A549 (cell line): ENCODE measurements around the gene HDAC3. TPM values are rescaled to one million over a fixed set of nuclear protein-coding genes. Genes with fewer than 3 reads are reported as not detected.

Experiments used
- ATAC-seq, 2 experiments: fragments of 200-7000 bp in 1 of 2; fragments of >200 bp in 1 of 2; cut with Nextera tagmentation in 1 of 2; cut with Tn5 transposase in 1 of 2; 3 replicates each; pipeline versions ENCODE4 v1.8.0 to v1.9.1; 2018 to 2020; ENCODE audit warnings: mild to moderate bottlenecking in 1 of 2, moderate library complexity in 1 of 2
- CTCF ChIA-PET: fragments of 300-600 bp; sonication (Branson Sonifier 250); formaldehyde crosslinking; extraction: SDS; loops from one replicate; lab custom pipeline; 2021; ENCODE audit warnings: antibody characterized with exemption, inconsistent platforms; lab: Yijun Ruan, JAX
- POLR2A ChIA-PET: fragments of 350-600 bp; formaldehyde crosslinking; extraction: SDS; loops from one replicate; lab custom pipeline; 2021; ENCODE audit warnings: antibody characterized with exemption, inconsistent platforms; lab: Yijun Ruan, JAX
- DNase-seq, 2 experiments: peaks; one replicate each; pipeline versions ENCODE4 v3.0.0 to v3.0.0-alpha.2; 2011 to 2016; ENCODE audit warnings: low read depth in 1 of 2, low spot score in 1 of 2
- FAIRE-seq: peaks from 2 replicates; lab custom pipeline; 2011; peaks lifted over from hg19 to GRCh38; lab: Jason Lieb, UNC
- H3K27ac ChIP-seq, 2 experiments: fragments of >200 bp; sonication (Bioruptor Twin); formaldehyde crosslinking; 3 replicates each; pipeline ENCODE4 v1.5.1; 2016 to 2017
- H3K4me1 ChIP-seq: fragments of >200 bp; sonication (Bioruptor Twin); formaldehyde crosslinking; 3 replicates; pipeline ENCODE4 v1.6.1; 2016
- H3K4me2 ChIP-seq: fragments of >200 bp; sonication (Bioruptor Twin); formaldehyde crosslinking; 3 replicates; pipeline ENCODE4 v1.6.1; 2016
- H3K4me3 ChIP-seq: fragments of >200 bp; sonication (Bioruptor Twin); formaldehyde crosslinking; 3 replicates; pipeline ENCODE4 v1.5.1; 2016
- H3K9me3 ChIP-seq: fragments of >200 bp; sonication (Bioruptor Twin); formaldehyde crosslinking; 3 replicates; pipeline ENCODE4 v1.6.1; 2016
- CBX8 ChIP-seq: fragments of 200-600 bp; sonication (generic); IDR thresholded peaks from 2 replicates; pipeline ENCODE4 v1.6.1; 2016
- CHD4 ChIP-seq: fragments of 200-600 bp; sonication (generic); IDR thresholded peaks from 2 replicates; pipeline ENCODE4 v1.6.1; 2016; ENCODE audit warnings: antibody characterized with exemption, mild to moderate bottlenecking, borderline replicate concordance
- EHMT2 ChIP-seq: fragments of 200-600 bp; sonication (generic); IDR thresholded peaks from 2 replicates; pipeline ENCODE4 v1.6.1; 2016; ENCODE audit warnings: antibody characterized with exemption, low read depth, mild to moderate bottlenecking, moderate library complexity
- FOSL2 ChIP-seq, 2 experiments: fragments of 450-650 bp in 1 of 2; fragments of >200 bp in 1 of 2; sonication (Bioruptor Twin) in 1 of 2; formaldehyde crosslinking; IDR thresholded peaks; 2 replicates each; pipeline versions ENCODE4 v1.5.0 to v1.6.1; 2016 to 2020; ENCODE audit warnings: mild to moderate bottlenecking in 1 of 2, moderate library complexity in 1 of 2
- FOXS1 ChIP-seq: fragments of 250-450 bp; sonication (Bioruptor Pico); IDR thresholded peaks from 2 replicates; pipeline ENCODE4 v1.5.0; 2020; ENCODE audit warnings: mild to moderate bottlenecking, moderate library complexity
- HOXB5 ChIP-seq: fragments of 250-450 bp; sonication (Bioruptor Pico); IDR thresholded peaks from 2 replicates; pipeline ENCODE4 v1.5.0; 2020; ENCODE audit warnings: mild to moderate bottlenecking, moderate library complexity
- PHF8 ChIP-seq: fragments of 200-600 bp; sonication (generic); IDR thresholded peaks from 2 replicates; pipeline ENCODE4 v1.6.1; 2016; ENCODE audit warnings: low read depth, mild to moderate bottlenecking, antibody characterized with exemption, moderate library complexity, borderline replicate concordance
- RAD21 ChIP-seq, 2 experiments: fragments of >200 bp in 1 of 2; sonication (Bioruptor Twin) in 1 of 2; formaldehyde crosslinking in 1 of 2; IDR thresholded peaks in 1 of 2; conservative IDR thresholded peaks in 1 of 2; 2 replicates in 1 of 2; 3 replicates in 1 of 2; pipeline ENCODE4 v1.6.1; 2012 to 2018; ENCODE audit warnings: inconsistent platforms in 1 of 2
- RNF2 ChIP-seq: fragments of 200-600 bp; sonication (generic); IDR thresholded peaks from 2 replicates; pipeline ENCODE4 v1.6.1; 2016; ENCODE audit warnings: low read depth, mild to moderate bottlenecking, antibody characterized with exemption, moderate library complexity, borderline replicate concordance
- TP53 ChIP-seq: fragments of 250-450 bp; sonication (Bioruptor Pico); IDR thresholded peaks from 2 replicates; pipeline ENCODE4 v1.5.0; 2021; ENCODE audit warnings: mild to moderate bottlenecking, moderate library complexity
- ZNF302 ChIP-seq: fragments of 250-450 bp; sonication (Bioruptor Pico); IDR thresholded peaks from 2 replicates; pipeline ENCODE4 v1.9.0; 2021; ENCODE audit warnings: inconsistent platforms, mild to moderate bottlenecking, moderate library complexity
- WGBS: methylation state at CpG from one replicate; pipeline ENCODE4 v1.1.6; 2017; ENCODE audit errors: missing lambda C conversion rate; 5-methylcytosine and 5-hydroxymethylcytosine counted together
- polyA plus RNA-seq, 4 experiments: library from polyadenylated mRNA; depleted of rRNA in 3 of 4; stranded (reverse); fragments of >200 nt; fragmentation: RNase III in 1 of 4; extraction: RNeasy Plus Mini Kit Qiagen cat#74134 plus additional on column Dnase treatment in 1 of 4; gene quantifications; 2 replicates in 3 of 4; 3 replicates in 1 of 4; pipeline ENCODE4 v1.2.3, GENCODE V29; 2011 to 2017
- TF ChIP-seq, protein P1 (sequence below): fragments of >200 bp; sonication (Bioruptor Twin); formaldehyde crosslinking; IDR thresholded peaks from 3 replicates; pipeline ENCODE4 v1.5.1; 2016
- TF ChIP-seq, protein P2 (sequence below): fragments of 450-650 bp; IDR thresholded peaks from 2 replicates; pipeline ENCODE4 v1.6.1; 2014; ENCODE audit warnings: antibody characterized with exemption
- TF ChIP-seq, protein P3 (sequence below): fragments of >200 bp; sonication (Bioruptor Twin); formaldehyde crosslinking; IDR thresholded peaks from 3 replicates; pipeline ENCODE4 v1.6.1; 2016
- TF ChIP-seq, protein P4 (sequence below): fragments of >200 bp; sonication (Bioruptor Twin); formaldehyde crosslinking; IDR thresholded peaks from 2 replicates; pipeline ENCODE4 v1.6.1; 2016

HDAC3 gene
- polyA plus RNA-seq, 2 of the 4 experiments (the other 2 are of a cell fraction) = 51.1 to 67.3 TPM

DNA sequence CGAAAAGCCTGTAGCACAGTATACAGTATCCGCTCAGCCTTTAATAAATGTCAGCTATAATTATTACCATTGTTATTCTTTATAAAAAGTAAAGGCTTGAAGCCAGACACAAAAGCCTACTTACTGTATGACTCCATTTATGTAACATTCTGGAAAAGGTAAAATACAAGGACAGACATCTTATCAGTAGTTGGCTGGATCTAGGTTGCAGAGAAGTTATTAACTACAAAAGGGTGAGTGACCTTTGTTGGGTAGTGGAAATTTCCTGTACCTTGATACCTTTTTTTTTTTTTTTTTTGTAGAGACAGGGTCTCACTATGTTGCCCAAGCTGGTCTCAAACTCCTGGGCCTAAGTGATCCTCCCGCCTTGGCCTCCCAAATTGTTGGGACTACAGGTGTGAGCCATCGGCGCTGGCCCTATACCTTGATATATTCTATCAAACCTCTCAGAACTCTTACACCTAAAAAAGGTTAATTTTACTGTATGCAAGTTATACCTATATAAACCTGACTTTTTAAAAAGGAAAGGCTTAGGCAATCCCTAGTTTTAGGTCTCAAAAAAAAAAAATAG, 6.0 kb downstream of the HDAC3 start:
- no peak overlapping the region for H3K4me2 ChIP-seq
- ChIA-PET CTCF (interaction anchor here (1.3 to 20.4 kb wide), 6 partner anchors 11 to 66 kb away, joined by 3 to 303 read pairs (median 12); partner anchors contain the start of gene DIAPH1), POLR2A (no interaction called here)
- FAIRE-seq (no peak), DNase-seq (no peak), ATAC-seq (no peak)
- no peak overlapping the region for H3K27ac ChIP-seq
- TF ChIP-seq RNF2 (no peak), TP53 (CRISPR knock-in tag) (no peak), PHF8 (no peak), FOXS1 (CRISPR knock-in tag) (no peak), FOSL2 (IDR thresholded peaks at IDR 0.05) (no peak), FOSL2 (CRISPR knock-in tag; IDR thresholded peaks at IDR 0.05) (no peak), CBX8 (no peak)
- TF ChIP-seq, protein P1, sequence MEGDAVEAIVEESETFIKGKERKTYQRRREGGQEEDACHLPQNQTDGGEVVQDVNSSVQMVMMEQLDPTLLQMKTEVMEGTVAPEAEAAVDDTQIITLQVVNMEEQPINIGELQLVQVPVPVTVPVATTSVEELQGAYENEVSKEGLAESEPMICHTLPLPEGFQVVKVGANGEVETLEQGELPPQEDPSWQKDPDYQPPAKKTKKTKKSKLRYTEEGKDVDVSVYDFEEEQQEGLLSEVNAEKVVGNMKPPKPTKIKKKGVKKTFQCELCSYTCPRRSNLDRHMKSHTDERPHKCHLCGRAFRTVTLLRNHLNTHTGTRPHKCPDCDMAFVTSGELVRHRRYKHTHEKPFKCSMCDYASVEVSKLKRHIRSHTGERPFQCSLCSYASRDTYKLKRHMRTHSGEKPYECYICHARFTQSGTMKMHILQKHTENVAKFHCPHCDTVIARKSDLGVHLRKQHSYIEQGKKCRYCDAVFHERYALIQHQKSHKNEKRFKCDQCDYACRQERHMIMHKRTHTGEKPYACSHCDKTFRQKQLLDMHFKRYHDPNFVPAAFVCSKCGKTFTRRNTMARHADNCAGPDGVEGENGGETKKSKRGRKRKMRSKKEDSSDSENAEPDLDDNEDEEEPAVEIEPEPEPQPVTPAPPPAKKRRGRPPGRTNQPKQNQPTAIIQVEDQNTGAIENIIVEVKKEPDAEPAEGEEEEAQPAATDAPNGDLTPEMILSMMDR = no peak
- WGBS = 95% methylated on average over 5 of the region's 5 CpGs
- peaks cover 10% of the 10 kb centered on the region for H3K4me1 ChIP-seq
- H3K9me3 ChIP-seq = no peaks in the 10 kb centered on the region
- H3K4me3 ChIP-seq = no peak overlapping the region

DNA sequence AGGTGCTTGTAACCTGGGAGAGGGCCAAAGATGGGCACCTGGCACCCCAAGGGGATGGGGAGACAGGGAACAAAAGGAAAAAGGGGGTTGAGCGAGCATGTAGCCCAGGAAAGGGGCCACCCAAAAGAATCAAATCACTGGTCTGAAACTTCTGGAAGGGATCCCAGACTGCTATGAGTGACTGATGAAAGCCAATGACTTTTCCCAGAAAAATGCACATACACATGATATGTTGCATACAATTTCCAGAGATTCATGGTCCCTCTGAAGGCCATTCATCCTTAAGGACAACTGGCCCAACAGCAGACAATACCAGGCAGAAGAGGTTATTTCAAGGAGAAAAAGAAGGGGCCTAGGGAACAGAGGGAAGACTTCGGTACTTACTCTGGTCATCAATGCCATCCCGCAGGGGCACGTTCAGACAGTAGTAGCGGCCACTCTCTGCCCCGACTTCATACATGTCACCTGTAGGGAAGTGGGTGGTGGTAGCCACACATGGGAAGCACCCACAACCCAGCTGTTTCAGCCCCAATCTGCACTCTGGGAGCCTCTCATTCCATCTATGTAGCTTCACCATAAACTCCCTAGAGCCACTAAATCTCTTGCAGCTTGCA, 8.4 kb downstream of the HDAC3 start:
- Histone ChIP-seq H3K27ac (no peak overlapping the region), H3K4me1 (no peaks in the 10 kb centered on the region), H3K4me2 (no peak overlapping the region), H3K9me3 (no peaks in the 10 kb centered on the region), H3K4me3 (no peak overlapping the region)
- ChIA-PET CTCF (interaction anchor here (1.4 to 20.4 kb wide), 5 partner anchors 8 to 36 kb away, joined by 3 to 303 read pairs (median 6); partner anchors contain the start of gene DIAPH1), POLR2A (no interaction called here)
- DNase-seq (no peak), FAIRE-seq (no peak), ATAC-seq (no peak)
- TF ChIP-seq HOXB5 (CRISPR knock-in tag) (no peak), RAD21 (conservative IDR thresholded peaks at IDR 0.05 in 1 of 2, IDR thresholded peaks at IDR 0.05 in 1 of 2) (no peak), CHD4 (no peak), ZNF302 (CRISPR knock-in tag) (no peak)
- TF ChIP-seq, protein P2, sequence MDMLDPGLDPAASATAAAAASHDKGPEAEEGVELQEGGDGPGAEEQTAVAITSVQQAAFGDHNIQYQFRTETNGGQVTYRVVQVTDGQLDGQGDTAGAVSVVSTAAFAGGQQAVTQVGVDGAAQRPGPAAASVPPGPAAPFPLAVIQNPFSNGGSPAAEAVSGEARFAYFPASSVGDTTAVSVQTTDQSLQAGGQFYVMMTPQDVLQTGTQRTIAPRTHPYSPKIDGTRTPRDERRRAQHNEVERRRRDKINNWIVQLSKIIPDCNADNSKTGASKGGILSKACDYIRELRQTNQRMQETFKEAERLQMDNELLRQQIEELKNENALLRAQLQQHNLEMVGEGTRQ = no peak
- TF ChIP-seq, protein P3, sequence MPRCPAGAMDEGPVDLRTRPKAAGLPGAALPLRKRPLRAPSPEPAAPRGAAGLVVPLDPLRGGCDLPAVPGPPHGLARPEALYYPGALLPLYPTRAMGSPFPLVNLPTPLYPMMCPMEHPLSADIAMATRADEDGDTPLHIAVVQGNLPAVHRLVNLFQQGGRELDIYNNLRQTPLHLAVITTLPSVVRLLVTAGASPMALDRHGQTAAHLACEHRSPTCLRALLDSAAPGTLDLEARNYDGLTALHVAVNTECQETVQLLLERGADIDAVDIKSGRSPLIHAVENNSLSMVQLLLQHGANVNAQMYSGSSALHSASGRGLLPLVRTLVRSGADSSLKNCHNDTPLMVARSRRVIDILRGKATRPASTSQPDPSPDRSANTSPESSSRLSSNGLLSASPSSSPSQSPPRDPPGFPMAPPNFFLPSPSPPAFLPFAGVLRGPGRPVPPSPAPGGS = no peak
- TF ChIP-seq, all 56 proteins: peak for 0
- WGBS = 93% methylated on average over 6 of the region's 6 CpGs

DNA sequence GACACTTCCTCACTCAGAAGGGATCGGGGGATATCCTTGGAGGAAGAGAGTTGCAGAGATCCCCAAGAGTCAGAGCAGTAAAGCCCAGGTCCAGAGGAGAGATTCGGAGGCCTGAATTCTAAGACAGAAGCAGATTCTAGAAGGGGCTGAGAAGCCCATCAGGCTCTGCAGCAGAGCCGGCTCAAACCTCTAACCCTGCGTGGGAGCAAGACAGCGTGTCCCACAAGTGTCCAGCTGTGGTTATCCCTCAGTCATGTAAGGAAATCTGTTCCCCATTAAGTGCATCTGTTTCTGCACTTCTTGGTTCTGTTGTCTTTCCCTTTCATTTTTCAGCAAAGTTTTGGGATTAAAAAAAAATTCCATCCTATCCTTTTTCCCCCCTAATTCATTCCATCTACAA, 13.0 kb downstream of the HDAC3 start:
- no peak for ATAC-seq
- TF ChIP-seq EHMT2 = no peak
- TF ChIP-seq, protein P4, sequence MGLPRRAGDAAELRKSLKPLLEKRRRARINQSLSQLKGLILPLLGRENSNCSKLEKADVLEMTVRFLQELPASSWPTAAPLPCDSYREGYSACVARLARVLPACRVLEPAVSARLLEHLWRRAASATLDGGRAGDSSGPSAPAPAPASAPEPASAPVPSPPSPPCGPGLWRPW = no peak
- Histone ChIP-seq H3K4me3 (no peak overlapping the region), H3K27ac (no peak overlapping the region), H3K4me1 (peaks cover 4% of the 10 kb centered on the region; the same call in 1 of the 3 replicates), H3K4me2 (no peak overlapping the region), H3K9me3 (no peaks in the 10 kb centered on the region)
- no peak for FAIRE-seq
- ChIA-PET CTCF (interaction anchor here (1.2 to 20.4 kb wide), 3 partner anchors 9 to 32 kb away, joined by 3 to 303 read pairs (median 4); no protein-coding TSS in a partner anchor), POLR2A (interaction anchor here (0.6 kb wide), 1 partner anchor 46 kb away, joined by 3 read pairs; no protein-coding TSS in a partner anchor)
- DNase-seq = no peak
- 84% methylated on average over 5 of the region's 5 CpGs for WGBS
